K562 (cell line): Measurements from ENCODE around the gene BTBD2. TPM values are rescaled to one million over a fixed set of nuclear protein-coding genes. Genes with fewer than 3 reads are reported as not detected.

Source experiments
- AFF1 ChIP-seq, 2 experiments: fragments of 450-650 bp; IDR thresholded peaks; 2 replicates each; pipeline ENCODE4 v1.6.1; 2018; ENCODE audit warnings: mild to moderate bottlenecking in 2 of 2, low read depth in 1 of 2; ENCODE audit not compliant: partially characterized antibody in 2 of 2
- CAMTA2 ChIP-seq: fragments of 250-450 bp; sonication (Bioruptor Pico); conservative IDR thresholded peaks from 2 replicates; pipeline ENCODE4 v1.5.1; 2022
- CREB3 ChIP-seq: fragments of 450-650 bp; conservative IDR thresholded peaks from 2 replicates; pipeline ENCODE4 v1.6.1; 2016; ENCODE audit warnings: missing genetic modification characterization, low read depth, mild to moderate bottlenecking, missing compliant biosample characterization, moderate library complexity
- MED1 ChIP-seq: sonication (generic); formaldehyde crosslinking; IDR thresholded peaks from 2 replicates; pipeline ENCODE4 v1.8.1; 2023; ENCODE audit warnings: missing genetic modification reagents, borderline replicate concordance
- NR2C2 ChIP-seq, 2 experiments: fragments of 200-800 bp in 1 of 2; sonication (Bioruptor generic) in 1 of 2; sonication (generic) in 1 of 2; formaldehyde crosslinking in 1 of 2; IDR thresholded peaks; 2 replicates each; pipeline versions ENCODE4 v1.6.1 to v1.8.0; 2016 to 2022; ENCODE audit warnings: mild to moderate bottlenecking in 1 of 2, missing compliant biosample characterization in 1 of 2, missing genetic modification characterization in 1 of 2, missing genetic modification reagents in 1 of 2
- NR2F6 ChIP-seq: fragments of 450-650 bp; formaldehyde crosslinking; IDR thresholded peaks from 2 replicates; pipeline ENCODE4 v1.4.0; 2020; ENCODE audit warnings: mild to moderate bottlenecking
- PTRF ChIP-seq: fragments of 450-650 bp; IDR thresholded peaks from 2 replicates; pipeline ENCODE4 v1.6.1; 2016; ENCODE audit warnings: mild to moderate bottlenecking, missing genetic modification characterization, missing compliant biosample characterization
- SREBF1 ChIP-seq: fragments of 150-350 bp; IDR thresholded peaks from 2 replicates; pipeline ENCODE4 v1.6.1; 2014; ENCODE audit warnings: antibody characterized with exemption, low read depth, low read length, borderline replicate concordance
- SRF ChIP-seq, 2 experiments: fragments of 250-450, 450-650 bp in 1 of 2; sonication (Bioruptor Pico) in 1 of 2; sonication (generic) in 1 of 2; formaldehyde crosslinking; IDR thresholded peaks; 2 replicates each; pipeline versions ENCODE4 v1.5.0 to v1.5.1; 2020 to 2022; ENCODE audit warnings: mild to moderate bottlenecking in 1 of 2, missing genetic modification reagents in 1 of 2
- TEAD2 ChIP-seq: fragments of 450-650 bp; IDR thresholded peaks from 2 replicates; pipeline ENCODE4 v1.6.1; 2016; ENCODE audit warnings: missing genetic modification characterization, control low read depth, missing compliant biosample characterization
- TRIM24 ChIP-seq, 2 experiments: fragments of 450-650 bp; IDR thresholded peaks; 2 replicates each; pipeline ENCODE4 v1.6.1; 2016
- ZBED1 ChIP-seq: IDR thresholded peaks from 2 replicates; pipeline ENCODE4 v1.6.1; 2014
- ZKSCAN3 ChIP-seq: fragments of 250-450 bp; sonication (Bioruptor Pico); IDR thresholded peaks from 2 replicates; pipeline ENCODE4 v1.4.0; 2020
- ZNF165 ChIP-seq: fragments of 250-450 bp; sonication (Bioruptor Pico); IDR thresholded peaks from 2 replicates; pipeline ENCODE4 v1.4.0; 2020; ENCODE audit warnings: borderline replicate concordance
- ZNF174 ChIP-seq: fragments of 250-450 bp; sonication (Bioruptor Pico); IDR thresholded peaks from 2 replicates; pipeline ENCODE4 v1.4.0; 2020; ENCODE audit warnings: mild to moderate bottlenecking
- ZNF23 ChIP-seq: fragments of 250-450 bp; sonication (Bioruptor Pico); IDR thresholded peaks from 2 replicates; pipeline ENCODE4 v1.4.0; 2020; ENCODE audit warnings: mild to moderate bottlenecking
- ZNF699 ChIP-seq: fragments of 250-450 bp; sonication (Bioruptor Pico); IDR thresholded peaks from 2 replicates; pipeline ENCODE4 v1.8.0; 2021; ENCODE audit warnings: mild to moderate bottlenecking, moderate library complexity; ENCODE audit not compliant: insufficient replicate concordance
- ZNF77 ChIP-seq: fragments of 250-450 bp; sonication (Bioruptor Pico); IDR thresholded peaks from 2 replicates; pipeline ENCODE4 v1.5.0; 2020
- polyA plus RNA-seq, 8 experiments: library from polyadenylated mRNA; depleted of rRNA in 4 of 8; stranded (reverse) in 5 of 8; unstranded in 3 of 8; fragments of >200 nt; fragmentation: Nextera tagmentation in 2 of 8; fragmentation: Illumina TruSeq in 1 of 8; extraction: Ambion mirVana in 2 of 8; extraction: Trizol in 1 of 8; gene quantifications; 2 replicates each; pipeline versions ENCODE4 v1.2.1 to v1.2.3, GENCODE V29; 2011 to 2014; ENCODE audit warnings: inconsistent platforms in 1 of 8, missing spikeins in 1 of 8
- total RNA-seq, 7 experiments: library from RNA; depleted of rRNA in 6 of 7; stranded (reverse); fragments of >200 nt in 6 of 7; fragmentation: Illumina TruSeq in 2 of 7; extraction: Trizol in 2 of 7; gene quantifications; 2 replicates each; pipeline versions ENCODE4 v1.2.1 to v1.2.3, GENCODE V29; 2011 to 2021; ENCODE audit warnings: low replicate concordance in 1 of 7
- TF ChIP-seq, protein P1 (sequence below): fragments of 250-450 bp; sonication (Bioruptor Pico); IDR thresholded peaks from 2 replicates; pipeline ENCODE4 v1.4.0; 2020; ENCODE audit warnings: mild to moderate bottlenecking
- TF ChIP-seq, protein P2 (sequence below): IDR thresholded peaks from 2 replicates; pipeline ENCODE4 v1.6.1; 2014; ENCODE audit warnings: antibody characterized with exemption

The BTBD2 gene
- total and polyA plus RNA-seq, 9 of the 15 experiments (the other 6 are each of a cell fraction or from before 2014, with no cell fraction given), result 0.10 to 15.6 (median 6.9) TPM

DNA sequence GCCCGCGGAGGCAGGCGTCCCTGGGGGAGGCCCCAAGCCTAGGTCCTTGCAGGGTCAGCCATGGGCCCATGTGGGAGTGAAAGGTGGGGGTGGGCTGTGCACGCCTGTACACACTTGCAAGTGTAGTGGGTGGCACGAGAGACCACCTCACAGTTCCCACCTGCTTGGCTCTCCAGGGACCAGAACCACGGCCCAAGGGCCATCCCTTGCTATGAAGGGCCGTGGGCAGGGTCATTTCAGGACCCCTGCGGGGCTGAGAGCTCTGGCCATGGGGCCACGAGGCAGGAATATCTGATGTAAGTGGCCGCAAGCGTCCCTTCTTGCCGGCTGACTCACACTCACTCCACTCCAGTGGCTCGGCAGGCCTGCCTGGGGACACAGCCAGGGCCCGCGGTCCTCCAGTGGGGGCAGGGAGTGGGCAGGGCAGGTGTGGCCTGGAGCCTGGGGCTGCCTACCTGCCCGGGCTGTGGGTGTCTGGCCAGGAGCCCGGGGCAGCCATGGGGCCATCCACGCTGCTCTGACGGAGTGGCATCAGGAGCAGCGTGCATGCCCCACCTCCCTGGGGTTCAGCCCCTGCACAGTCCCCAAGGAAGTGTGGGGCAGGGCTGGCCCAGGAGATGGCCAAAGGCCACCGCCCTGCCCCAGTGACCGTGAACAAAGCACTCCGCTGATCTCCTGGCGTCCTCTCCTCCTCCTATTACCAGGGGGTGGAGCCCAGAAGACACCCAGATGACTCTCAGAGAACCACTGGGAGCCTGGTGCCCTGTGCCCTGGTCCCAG is 44.1 kb upstream of the BTBD2 start (continued):
- TF ChIP-seq, protein P1, sequence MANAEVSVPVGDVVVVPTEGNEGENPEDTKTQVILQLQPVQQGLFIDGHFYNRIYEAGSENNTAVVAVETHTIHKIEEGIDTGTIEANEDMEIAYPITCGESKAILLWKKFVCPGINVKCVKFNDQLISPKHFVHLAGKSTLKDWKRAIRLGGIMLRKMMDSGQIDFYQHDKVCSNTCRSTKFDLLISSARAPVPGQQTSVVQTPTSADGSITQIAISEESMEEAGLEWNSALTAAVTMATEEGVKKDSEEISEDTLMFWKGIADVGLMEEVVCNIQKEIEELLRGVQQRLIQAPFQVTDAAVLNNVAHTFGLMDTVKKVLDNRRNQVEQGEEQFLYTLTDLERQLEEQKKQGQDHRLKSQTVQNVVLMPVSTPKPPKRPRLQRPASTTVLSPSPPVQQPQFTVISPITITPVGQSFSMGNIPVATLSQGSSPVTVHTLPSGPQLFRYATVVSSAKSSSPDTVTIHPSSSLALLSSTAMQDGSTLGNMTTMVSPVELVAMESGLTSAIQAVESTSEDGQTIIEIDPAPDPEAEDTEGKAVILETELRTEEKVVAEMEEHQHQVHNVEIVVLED (CRISPR knock-in tag), result peak; percentile 30; the same call in 1 of the 2 replicates
- no peak for TF ChIP-seq ZNF77 (CRISPR knock-in tag)
- no peak; the same call in 1 of the 2 replicates for TF ChIP-seq ZNF165 (CRISPR knock-in tag)
- peak; percentile 36; the same call in 1 of the 2 replicates for TF ChIP-seq CAMTA2
- TF ChIP-seq SRF (CRISPR knock-in tag; IDR thresholded peaks at IDR 0.05), result peak; percentile 51 to 60; a peak in 1 of 4 replicates
- peak; percentile 51 to 88 for TF ChIP-seq AFF1 (IDR thresholded peaks at IDR 0.05; ENCODE audit: low read depth in 1 of 2, partially characterized antibody in 2 of 2)
- peak; percentile 67 for TF ChIP-seq PTRF
- TF ChIP-seq MED1 (CRISPR knock-in tag), result peak; percentile 96
- TF ChIP-seq, protein P2, sequence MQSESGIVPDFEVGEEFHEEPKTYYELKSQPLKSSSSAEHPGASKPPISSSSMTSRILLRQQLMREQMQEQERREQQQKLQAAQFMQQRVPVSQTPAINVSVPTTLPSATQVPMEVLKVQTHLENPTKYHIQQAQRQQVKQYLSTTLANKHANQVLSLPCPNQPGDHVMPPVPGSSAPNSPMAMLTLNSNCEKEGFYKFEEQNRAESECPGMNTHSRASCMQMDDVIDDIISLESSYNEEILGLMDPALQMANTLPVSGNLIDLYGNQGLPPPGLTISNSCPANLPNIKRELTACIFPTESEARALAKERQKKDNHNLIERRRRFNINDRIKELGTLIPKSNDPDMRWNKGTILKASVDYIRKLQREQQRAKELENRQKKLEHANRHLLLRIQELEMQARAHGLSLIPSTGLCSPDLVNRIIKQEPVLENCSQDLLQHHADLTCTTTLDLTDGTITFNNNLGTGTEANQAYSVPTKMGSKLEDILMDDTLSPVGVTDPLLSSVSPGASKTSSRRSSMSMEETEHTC, result 0 out of 2 replicates have a peak, but pooled peaks have one; percentile 64
- TF ChIP-seq ZNF699 (CRISPR knock-in tag), result no peak
- peak; percentile 92 for TF ChIP-seq SREBF1
- peak; percentile 89 for TF ChIP-seq CREB3 (tag)
- no peak for TF ChIP-seq NR2C2 (CRISPR knock-in tag; IDR thresholded peaks at IDR 0.05)
- peak; percentile 89 for TF ChIP-seq NR2C2 (tag; IDR thresholded peaks at IDR 0.05)
- no peak for TF ChIP-seq ZNF23 (CRISPR knock-in tag)
- TF ChIP-seq NR2F6 (CRISPR knock-in tag), result no peak
- TF ChIP-seq ZNF174, result no peak
- TF ChIP-seq ZKSCAN3 (CRISPR knock-in tag), result no peak
- peak; percentile 62; the same call in 1 of the 2 replicates for TF ChIP-seq TEAD2
- peak; percentile 80 to 81; a peak in 2 of 4 replicates for TF ChIP-seq TRIM24 (IDR thresholded peaks at IDR 0.05)
- TF ChIP-seq ZBED1, result no peak
